IMR-90 (cell line): ENCODE results near the gene SLC37A3. TPM values are rescaled to one million over a fixed set of nuclear protein-coding genes. Genes with fewer than 3 reads are reported as not detected.

Experiments
- ATAC-seq: fragments of 200-7000 bp; cut with Tn5 transposase; 2 replicates; pipeline ENCODE4 v1.9.1; 2020; ENCODE audit warnings: low read depth, mild to moderate bottlenecking, moderate library complexity
- BruUV-seq: library from RNA; stranded (reverse); fragments of 400-500 nt; replicated peaks from 2 replicates; lab custom pipeline; 2021; lab: Mats Ljungman, UMichigan
- CTCF ChIA-PET: fragments of 300-600 bp; formaldehyde crosslinking; extraction: SDS; loops from one replicate; lab custom pipeline; 2021; ENCODE audit warnings: antibody characterized with exemption; lab: Yijun Ruan, JAX
- POLR2A ChIA-PET: fragments of 300-600 bp; sonication (Branson Sonifier 250); formaldehyde crosslinking; loops from one replicate; lab custom pipeline; 2022; ENCODE audit warnings: antibody characterized with exemption; ENCODE audit not compliant: unreplicated experiment; lab: Charles Lee
- DNase-seq: peaks from one replicate; pipeline ENCODE4 v3.0.0; 2013
- H2AFZ ChIP-seq: replicated peaks from 2 replicates; pipeline ENCODE3; 2013; ENCODE audit warnings: low read length, mild to moderate bottlenecking; ENCODE audit not compliant: poor library complexity
- H2AK5ac ChIP-seq: 2 replicates; pipeline ENCODE4 v1.6.1; 2013; ENCODE audit warnings: low read depth, low read length, inconsistent platforms
- H2AK9ac ChIP-seq: replicated peaks from 2 replicates; pipeline ENCODE3; 2013; ENCODE audit warnings: mild to moderate bottlenecking, low read depth, low read length, moderate library complexity; ENCODE audit not compliant: poor library complexity
- H2BK120ac ChIP-seq: 2 replicates; pipeline ENCODE4 v1.6.1; 2013; ENCODE audit warnings: low read depth, low read length, inconsistent platforms
- H2BK15ac ChIP-seq: 3 replicates; pipeline ENCODE4 v1.6.1; 2013; ENCODE audit warnings: low read depth, low read length, inconsistent platforms
- H2BK20ac ChIP-seq: 2 replicates; pipeline ENCODE4 v1.6.1; 2013; ENCODE audit warnings: low read depth, mild to moderate bottlenecking, inconsistent platforms, low read length, moderate library complexity
- H2BK5ac ChIP-seq: 2 replicates; pipeline ENCODE4 v1.6.1; 2013; ENCODE audit warnings: mild to moderate bottlenecking, low read depth, low read length, inconsistent platforms; ENCODE audit not compliant: poor library complexity, severe bottlenecking
- H3K14ac ChIP-seq: replicated peaks from 2 replicates; pipeline ENCODE4 v1.6.1; 2013; ENCODE audit warnings: low read depth, low read length, inconsistent platforms
- H3K18ac ChIP-seq: 2 replicates; pipeline ENCODE4 v1.6.1; 2013; ENCODE audit warnings: low read depth, low read length, control low read depth
- H3K23ac ChIP-seq: 2 replicates; pipeline ENCODE4 v1.6.1; 2013; ENCODE audit warnings: low read depth, low read length, inconsistent platforms
- H3K27ac ChIP-seq: 2 replicates; pipeline ENCODE4 v1.5.1; 2013; ENCODE audit warnings: mild to moderate bottlenecking, control low read depth, low read length; ENCODE audit not compliant: insufficient read depth
- H3K27me3 ChIP-seq: 2 replicates; pipeline ENCODE4 v1.6.1; 2013; ENCODE audit warnings: low read length; ENCODE audit not compliant: control insufficient read depth, insufficient read depth
- H3K36me3 ChIP-seq: 2 replicates; pipeline ENCODE4 v1.6.1; 2013; ENCODE audit warnings: low read length, mixed read lengths; ENCODE audit not compliant: control insufficient read depth, insufficient read depth
- H3K4ac ChIP-seq: 2 replicates; pipeline ENCODE4 v1.6.1; 2013; ENCODE audit warnings: low read depth, low read length, inconsistent platforms
- H3K4me1 ChIP-seq: 2 replicates; pipeline ENCODE4 v1.6.1; 2013; ENCODE audit warnings: low read length, mixed read lengths; ENCODE audit not compliant: control insufficient read depth, insufficient read depth
- H3K4me2 ChIP-seq: 2 replicates; pipeline ENCODE4 v1.6.1; 2013; ENCODE audit warnings: low read depth, mild to moderate bottlenecking, control low read depth, low read length, moderate library complexity
- H3K4me3 ChIP-seq: 2 replicates; pipeline ENCODE4 v1.5.1; 2013; ENCODE audit warnings: low read depth, mild to moderate bottlenecking, control low read depth, low read length, moderate library complexity; ENCODE audit not compliant: insufficient read depth
- H3K56ac ChIP-seq: 2 replicates; pipeline ENCODE4 v1.6.1; 2013; ENCODE audit warnings: low read length, inconsistent platforms; ENCODE audit not compliant: insufficient read depth; ENCODE audit errors: extremely low read depth
- H3K79me1 ChIP-seq, 2 experiments: 2 replicates each; pipeline ENCODE4 v1.6.1; 2013; ENCODE audit warnings: low read length in 2 of 2, inconsistent platforms in 1 of 2, low read depth in 1 of 2
- H3K9ac ChIP-seq: 2 replicates; pipeline ENCODE4 v1.6.1; 2013; ENCODE audit warnings: low read depth, low read length, control low read depth
- H3K9me1 ChIP-seq: 2 replicates; pipeline ENCODE4 v1.6.1; 2013; ENCODE audit warnings: low read length, inconsistent platforms; ENCODE audit not compliant: insufficient read depth
- H3K9me3 ChIP-seq: 2 replicates; pipeline ENCODE4 v1.6.1; 2013; ENCODE audit warnings: low read length; ENCODE audit not compliant: control insufficient read depth, insufficient read depth
- H4K20me1 ChIP-seq: 2 replicates; pipeline ENCODE4 v1.6.1; 2013; ENCODE audit warnings: low read length, inconsistent platforms; ENCODE audit not compliant: insufficient read depth
- H4K5ac ChIP-seq: 2 replicates; pipeline ENCODE4 v1.6.1; 2013; ENCODE audit warnings: mild to moderate bottlenecking, low read depth, low read length, control low read depth
- H4K8ac ChIP-seq, 2 experiments: 2 replicates each; pipeline ENCODE4 v1.6.1; 2013; ENCODE audit warnings: low read depth in 2 of 2, low read length in 2 of 2, control low read depth in 1 of 2, inconsistent platforms in 1 of 2
- H4K91ac ChIP-seq: 2 replicates; pipeline ENCODE4 v1.6.1; 2013; ENCODE audit warnings: low read depth, low read length, inconsistent platforms; ENCODE audit not compliant: insufficient read depth
- BHLHE40 ChIP-seq: fragments of 150-350 bp; IDR thresholded peaks from 2 replicates; pipeline ENCODE4 v1.6.1; 2016; ENCODE audit warnings: mild to moderate bottlenecking, low read depth, low read length
- CEBPB ChIP-seq: IDR thresholded peaks from 2 replicates; pipeline ENCODE4 v1.6.1; 2012; ENCODE audit warnings: low read depth, low read length, improper control_type of control experiment
- CHD1 ChIP-seq: IDR thresholded peaks from 2 replicates; pipeline ENCODE4 v1.6.1; 2012; ENCODE audit warnings: low read depth, low read length, improper control_type of control experiment
- CTCF ChIP-seq: conservative IDR thresholded peaks from 2 replicates; pipeline ENCODE4 v1.5.1; 2012; ENCODE audit warnings: mild to moderate bottlenecking, low read depth, low read length, improper control_type of control experiment
- ELK1 ChIP-seq: fragments of 150-350 bp; IDR thresholded peaks from 2 replicates; pipeline ENCODE4 v1.6.1; 2016; ENCODE audit warnings: low read depth, mild to moderate bottlenecking, low read length, moderate library complexity, borderline replicate concordance
- FOS ChIP-seq: fragments of 150-350 bp; IDR thresholded peaks from 2 replicates; pipeline ENCODE4 v1.6.1; 2016; ENCODE audit warnings: low read depth, low read length
- MAFK ChIP-seq: IDR thresholded peaks from 2 replicates; pipeline ENCODE4 v1.6.1; 2012; ENCODE audit warnings: low read depth, low read length, improper control_type of control experiment
- MAZ ChIP-seq: IDR thresholded peaks from 2 replicates; pipeline ENCODE4 v1.6.1; 2012; ENCODE audit warnings: low read depth, mild to moderate bottlenecking, low read length, improper control_type of control experiment, moderate library complexity, borderline replicate concordance
- MXI1 ChIP-seq: IDR thresholded peaks from 2 replicates; pipeline ENCODE4 v1.6.1; 2012; ENCODE audit warnings: low read depth, mild to moderate bottlenecking, low read length, moderate library complexity, borderline replicate concordance
- NFE2L2 ChIP-seq: fragments of 150-350 bp; IDR thresholded peaks from 2 replicates; pipeline ENCODE4 v1.6.1; 2016; ENCODE audit warnings: low read depth, mild to moderate bottlenecking, low read length
- POLR2A ChIP-seq: IDR thresholded peaks from 2 replicates; pipeline ENCODE4 v1.6.1; 2012; ENCODE audit warnings: mild to moderate bottlenecking, low read depth, low read length
- RAD21 ChIP-seq: IDR thresholded peaks from 2 replicates; pipeline ENCODE4 v1.6.1; 2012; ENCODE audit warnings: low read length, improper control_type of control experiment
- RCOR1 ChIP-seq: IDR thresholded peaks from 2 replicates; pipeline ENCODE4 v1.6.1; 2012; ENCODE audit warnings: mild to moderate bottlenecking, low read length, improper control_type of control experiment; ENCODE audit not compliant: insufficient replicate concordance
- RFX5 ChIP-seq: IDR thresholded peaks from 2 replicates; pipeline ENCODE4 v1.8.0; 2012; ENCODE audit warnings: low read depth, mild to moderate bottlenecking, low read length, moderate library complexity
- SMC3 ChIP-seq: fragments of 150-350 bp; IDR thresholded peaks from 2 replicates; pipeline ENCODE4 v1.6.1; 2016; ENCODE audit warnings: low read depth, mild to moderate bottlenecking, antibody characterized with exemption, low read length, moderate library complexity
- USF2 ChIP-seq: fragments of 150-350 bp; IDR thresholded peaks from 2 replicates; pipeline ENCODE4 v1.6.1; 2017; ENCODE audit warnings: mild to moderate bottlenecking, antibody characterized with exemption, low read length, low read depth
- WGBS, 2 experiments: methylation state at CpG; one replicate each; pipeline versions ENCODE4 v1.1.5 to v1.1.7; 2013; ENCODE audit warnings: missing lambda C conversion rate in 2 of 2; ENCODE audit not compliant: insufficient read length in 1 of 2; ENCODE audit errors: extremely low coverage in 2 of 2; 5-methylcytosine and 5-hydroxymethylcytosine counted together
- dilution Hi-C: fragments of 300-500 bp; cut with HindIII; formaldehyde crosslinking; loops from one replicate; pipeline ENCODE4 v1.14.3; 2018; ENCODE audit warnings: low sequenced_read_pairs; ENCODE audit not compliant: unreplicated experiment
- in situ Hi-C: fragments of 300-500 bp; cut with MboI; formaldehyde crosslinking; loops from 3 replicates; pipeline ENCODE4 v1.14.3; 2019; ENCODE audit warnings: low sequenced_read_pairs, inconsistent platforms, mixed read lengths
- intact Hi-C: fragments of 100-400 bp; cut with micrococcal nuclease; formaldehyde crosslinking; loops from 2 replicates; pipeline ENCODE4 v1.10.0; 2022
- polyA plus RNA-seq, 3 experiments: library from polyadenylated mRNA; depleted of rRNA; stranded (reverse); fragments of >200 nt; gene quantifications; 2 replicates each; pipeline ENCODE4 v1.2.3, GENCODE V29; 2012; ENCODE audit warnings: low replicate concordance in 1 of 3
- total RNA-seq: library from RNA; depleted of rRNA; stranded (reverse); fragments of >200 nt; gene quantifications from 2 replicates; pipeline ENCODE4 v1.2.3, GENCODE V29; 2012

The SLC37A3 gene
- total and polyA plus RNA-seq, 2 of the 4 experiments (the other 2 are of a cell fraction) = 43.2 to 45.3 TPM

DNA sequence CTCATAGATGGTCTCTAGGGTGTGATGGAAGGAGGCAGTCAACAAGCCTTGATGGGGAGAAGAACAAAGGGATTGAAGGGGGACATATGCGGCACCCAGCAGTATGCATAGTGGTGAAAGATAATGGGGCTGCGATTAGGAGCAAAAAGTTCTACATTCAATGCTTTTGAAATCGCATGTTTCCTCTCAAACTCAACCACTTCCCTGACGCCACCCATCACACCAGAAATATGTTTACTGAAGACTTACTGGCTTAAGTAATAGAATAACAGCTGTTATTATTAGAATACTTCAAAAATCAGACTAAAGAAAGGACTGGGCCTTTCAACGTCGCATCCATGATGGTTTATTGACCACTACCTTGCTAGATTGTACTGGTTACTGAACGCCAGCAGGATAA lies 49.5 kb upstream of the SLC37A3 start:
- no peak overlapping the region for H2AK9ac ChIP-seq
- CTCF ChIA-PET = no interaction called here
- H3K4me2 ChIP-seq = no peak overlapping the region
- no peaks in the 10 kb centered on the region for H3K27me3 ChIP-seq
- TF ChIP-seq RFX5 (no peak), CTCF (no peak), ELK1 (no peak), POLR2A (no peak), MAZ (no peak), RAD21 (no peak), MAFK (no peak), USF2 (no peak), CEBPB (no peak), RCOR1 (no peak), FOS (no peak), NFE2L2 (no peak), SMC3 (no peak), CHD1 (no peak), MXI1 (no peak), BHLHE40 (no peak)
- no peaks in the 10 kb centered on the region for H3K9me3 ChIP-seq
- no peaks in the 10 kb centered on the region for H3K4me1 ChIP-seq
- intact Hi-C loops (no loop called here), in situ Hi-C loops (no loop called here), dilution Hi-C loops (no loop called here)
- H2BK5ac ChIP-seq = no peak overlapping the region
- DNase-seq = no peak
- H3K56ac ChIP-seq = no peak overlapping the region
- POLR2A ChIA-PET = no interaction called here
- no peak overlapping the region for H2AFZ ChIP-seq
- no TSS peak for BruUV-seq
- H3K18ac ChIP-seq = no peak overlapping the region
- no peak overlapping the region for H3K4ac ChIP-seq
- no peak overlapping the region for H2BK15ac ChIP-seq
- ATAC-seq = no peak
- H2AK5ac ChIP-seq = no peak overlapping the region
- H4K5ac ChIP-seq = no peak overlapping the region
- no peak overlapping the region for H4K8ac ChIP-seq
- no peaks in the 10 kb centered on the region for H4K20me1 ChIP-seq
- WGBS, 2 experiments = 100% methylated on average over 1 of the region's 7 CpGs; no CpG with 5 or more reads in 1 of the 2 experiments
- H3K9ac ChIP-seq = no peak overlapping the region
- no peaks in the 10 kb centered on the region for H3K79me1 ChIP-seq
- no peak overlapping the region for H3K23ac ChIP-seq
- H3K36me3 ChIP-seq = 0 out of 2 replicates have a peak, but pooled peaks cover 2% of the 10 kb centered on the region
- H3K27ac ChIP-seq = no peak overlapping the region
- H4K91ac ChIP-seq = no peak overlapping the region
- H3K4me3 ChIP-seq = no peak overlapping the region
- peaks cover 7% of the 10 kb centered on the region; the same call in 1 of the 2 replicates for H3K9me1 ChIP-seq
- H3K14ac ChIP-seq = no peak overlapping the region
- H2BK120ac ChIP-seq = no peak overlapping the region
- no peak overlapping the region for H2BK20ac ChIP-seq
